Tibial nerve (tissue), 4 donors: Measurements from ENCODE around the gene ANXA2R. TPM values are rescaled to one million over a fixed set of nuclear protein-coding genes. Genes with fewer than 3 reads are reported as not detected.
A peak's percentile ranks its signal among the peaks of the same experiment; 100 is the strongest.
"Not testable (repeated sequence)": the region's sequence is repeated elsewhere in the genome, so short reads cannot be mapped to it uniquely, and the experiment has no call there.

Experiments
- DNase-seq, 2 donors: peaks; one replicate each; pipeline ENCODE4 v3.0.0-alpha.2; 2019; ENCODE audit warnings: low spot score in 2 of 2
- H3K27ac ChIP-seq, 4 donors: fragments of 200-600 bp; sonication (generic) in 3 of 4; one replicate each; pipeline ENCODE4 v1.5.1; 2017 to 2019; ENCODE audit warnings: mild to moderate bottlenecking in 1 of 4
- H3K27me3 ChIP-seq, 2 donors: fragments of 200-600 bp; sonication (generic) in 1 of 2; one replicate each; pipeline versions ENCODE4 v1.5.1 to v1.6.0; 2017 to 2019
- H3K36me3 ChIP-seq, 3 donors: fragments of 200-600 bp; sonication (generic); one replicate each; pipeline ENCODE4 v1.5.1; 2018 to 2019
- H3K4me1 ChIP-seq, 4 donors: fragments of 200-600 bp; sonication (generic) in 3 of 4; one replicate each; pipeline ENCODE4 v1.5.1; 2017 to 2019
- H3K4me3 ChIP-seq, 4 donors: fragments of 200-600 bp; sonication (generic) in 3 of 4; one replicate each; pipeline ENCODE4 v1.5.1; 2017 to 2019; ENCODE audit warnings: mild to moderate bottlenecking in 1 of 4, moderate library complexity in 1 of 4
- H3K9me3 ChIP-seq, 4 donors: fragments of 200-600 bp; sonication (generic) in 3 of 4; one replicate each; pipeline ENCODE4 v1.5.1; 2017 to 2019
- CTCF ChIP-seq, 5 experiments: fragments of 200-600 bp in 3 of 5; fragments of 450-650 bp in 2 of 5; sonication (generic) in 3 of 5; IDR thresholded peaks; one replicate each; pipeline ENCODE4 v1.5.1; 2016 to 2019; ENCODE audit warnings: antibody characterized with exemption in 5 of 5, mild to moderate bottlenecking in 3 of 5, moderate library complexity in 2 of 5
- EP300 ChIP-seq, 2 donors: sonication (generic); formaldehyde crosslinking; IDR thresholded peaks; one replicate each; pipeline ENCODE4 v1.6.1; 2017; ENCODE audit warnings: antibody characterized with exemption in 2 of 2, mild to moderate bottlenecking in 1 of 2
- POLR2A ChIP-seq, 2 donors: fragments of 450-650 bp; IDR thresholded peaks; one replicate each; pipeline ENCODE4 v1.6.1; 2017; ENCODE audit warnings: antibody characterized with exemption in 2 of 2, mild to moderate bottlenecking in 2 of 2, moderate library complexity in 2 of 2
- WGBS, 2 donors: methylation state at CpG; one replicate each; pipeline ENCODE4 v1.1.5; 2018; 5-methylcytosine and 5-hydroxymethylcytosine counted together
- total RNA-seq, 4 donors: library from RNA; depleted of rRNA; stranded (reverse); fragments of >200 nt; gene quantifications; one replicate each; pipeline ENCODE4 v1.1.0, GENCODE V29; 2016

ANXA2R gene
- total RNA-seq, 4 donors from 2014 or later = 5.4 to 9.0 (median 8.1) TPM

- Histone ChIP-seq H3K27ac (peak overlapping the region in 2 of 4 donors; percentile 19 to 33), H3K36me3 (peaks cover 0 to 3% (median 0%) of the 10 kb centered on the region in 3 donors), H3K27me3 (no peaks in the 10 kb centered on the region), H3K4me3 (no peak overlapping the region), H3K9me3 (peaks cover 0 to 5% (median 0%) of the 10 kb centered on the region in 4 donors), H3K4me1 (peaks cover 0 to 21% (median 3%) of the 10 kb centered on the region in 4 donors)
- no peak for DNase-seq
- WGBS, 2 donors = 66 to 72% methylated on average over 5 of the region's 5 CpGs
- TF ChIP-seq EP300 (IDR thresholded peaks at IDR 0.05) = no peak
- no peak for TF ChIP-seq CTCF (IDR thresholded peaks at IDR 0.05)
- no peak for TF ChIP-seq POLR2A (IDR thresholded peaks at IDR 0.05)
Measured at GRCh38 chr5:43061352-43062075, 21.4 kb upstream of the ANXA2R start.

GRCh38 chr5:43060020-43060419 lies 19.9 kb upstream of the ANXA2R start:
- 98 to 100% methylated on average over 2 of the region's 2 CpGs for WGBS, 2 donors
- not testable (repeated sequence) for H3K4me3 ChIP-seq, DNase-seq, H3K27ac ChIP-seq, H3K9me3 ChIP-seq, H3K27me3 ChIP-seq, H3K36me3 ChIP-seq
- H3K4me1 ChIP-seq = peaks cover 0 to 21% (median 3%) of the 10 kb centered on the region in 4 donors

- not testable (repeated sequence) for H3K27ac ChIP-seq, H3K27me3 ChIP-seq, H3K4me1 ChIP-seq, H3K4me3 ChIP-seq, DNase-seq, H3K9me3 ChIP-seq
- 94 to 98% methylated on average over 2 of the region's 2 CpGs for WGBS, 2 donors
- H3K36me3 ChIP-seq = peaks cover 0 to 31% (median 0%) of the 10 kb centered on the region in 3 donors
Measured at GRCh38 chr5:43055098-43055497, 15.0 kb upstream of the ANXA2R start.

GRCh38 chr5:43051684-43052083 lies 11.6 kb upstream of the ANXA2R start:
- no peak for DNase-seq
- peaks cover 0 to 32% (median 0%) of the 10 kb centered on the region in 3 donors for H3K36me3 ChIP-seq
- H3K9me3 ChIP-seq = no peaks in the 10 kb centered on the region
- TF ChIP-seq POLR2A (IDR thresholded peaks at IDR 0.05) (no peak), CTCF (IDR thresholded peaks at IDR 0.05) (no peak), EP300 (IDR thresholded peaks at IDR 0.05) (no peak)
- no peaks in the 10 kb centered on the region for H3K4me1 ChIP-seq
- H3K4me3 ChIP-seq = no peak overlapping the region
- H3K27me3 ChIP-seq = no peaks in the 10 kb centered on the region
- WGBS, 2 donors = 85 to 92% methylated on average over 2 of the region's 2 CpGs
- no peak overlapping the region for H3K27ac ChIP-seq

GRCh38 chr5:43050384-43050783 lies 10.3 kb upstream of the ANXA2R start:
- DNase-seq = no peak
- TF ChIP-seq EP300 (IDR thresholded peaks at IDR 0.05) = no peak
- TF ChIP-seq CTCF (IDR thresholded peaks at IDR 0.05) = no peak
- TF ChIP-seq POLR2A (IDR thresholded peaks at IDR 0.05) = no peak

GRCh38 chr5:43049236-43049635 lies 9.1 kb upstream of the ANXA2R start:
- Histone ChIP-seq H3K27me3 (no peaks in the 10 kb centered on the region), H3K36me3 (peaks cover 0 to 40% (median 0%) of the 10 kb centered on the region in 3 donors), H3K9me3 (no peaks in the 10 kb centered on the region), H3K4me1 (peaks cover 0 to 15% (median under 1%) of the 10 kb centered on the region in 4 donors), H3K27ac (no peak overlapping the region), H3K4me3 (no peak overlapping the region)
- TF ChIP-seq CTCF (IDR thresholded peaks at IDR 0.05) (no peak), EP300 (IDR thresholded peaks at IDR 0.05) (no peak), POLR2A (IDR thresholded peaks at IDR 0.05) (no peak)
- WGBS, 2 donors = 64 to 71% methylated on average over 5 of the region's 5 CpGs
- no peak for DNase-seq

More at GRCh38 chr5:43050384-43050783, 10.3 kb upstream of the ANXA2R start:
- Histone ChIP-seq H3K9me3 (no peaks in the 10 kb centered on the region), H3K27me3 (no peaks in the 10 kb centered on the region), H3K36me3 (peaks cover 0 to 32% (median 0%) of the 10 kb centered on the region in 3 donors), H3K4me1 (peaks cover 0 to 3% (median 0%) of the 10 kb centered on the region in 4 donors), H3K27ac (no peak overlapping the region), H3K4me3 (no peak overlapping the region)
- 51 to 65% methylated on average over 4 of the region's 4 CpGs for WGBS, 2 donors
